ENCODE measurements around the gene ZNF664. TPM values are rescaled to one million over a fixed set of nuclear protein-coding genes. Genes with fewer than 3 reads are reported as not detected.
"Not testable (repeated sequence)": the region's sequence is repeated elsewhere in the genome, so short reads cannot be mapped to it uniquely, and the experiment has no call there.

ZNF664 gene
- total RNA-seq, 1 donor, result 95.2 TPM

- H3K79me2 ChIP-seq (ENCODE audit: insufficient read depth, low read length), result peaks cover 37% of the 10 kb centered on the region
- no peaks in the 10 kb centered on the region for H3K27me3 ChIP-seq (ENCODE audit: insufficient read depth, low read length)
- no peak overlapping the region for H3K4me3 ChIP-seq (ENCODE audit: insufficient read depth, low read length)
- no peak overlapping the region for H2AFZ ChIP-seq (ENCODE audit: low read length)
- peaks cover 22% of the 10 kb centered on the region for H3K4me1 ChIP-seq (ENCODE audit: insufficient read depth, low read length)
- peaks cover 43% of the 10 kb centered on the region for H4K20me1 ChIP-seq (ENCODE audit: insufficient read depth, low read length)
- peaks cover 34% of the 10 kb centered on the region for H3K36me3 ChIP-seq (ENCODE audit: insufficient read depth, low read length)
- no peak for DNase-seq (ENCODE audit: insufficient read length, low spot score, missing footprints)
- no peak overlapping the region for H3K27ac ChIP-seq (ENCODE audit: low read depth, low read length)
- no peak for TF ChIP-seq CTCF (IDR thresholded peaks at IDR 0.05; ENCODE audit: extremely low read depth, low read depth, low read length)
- H3K9me3 ChIP-seq (ENCODE audit: low read depth, low read length), result peaks cover 7% of the 10 kb centered on the region
- no peak overlapping the region for H3K4me2 ChIP-seq (ENCODE audit: insufficient read depth, low read length)
Observed at GRCh38 chr12:123945287-123946151, 27.5 kb upstream of the ZNF664 start.

- Histone ChIP-seq H3K27me3 (ENCODE audit: insufficient read depth, low read length) (no peaks in the 10 kb centered on the region), H3K4me3 (ENCODE audit: insufficient read depth, low read length) (no peak overlapping the region), H3K79me2 (ENCODE audit: insufficient read depth, low read length) (peaks cover 43% of the 10 kb centered on the region), H3K4me1 (ENCODE audit: insufficient read depth, low read length) (peaks cover 27% of the 10 kb centered on the region), H3K4me2 (ENCODE audit: insufficient read depth, low read length) (no peak overlapping the region), H3K36me3 (ENCODE audit: insufficient read depth, low read length) (peaks cover 30% of the 10 kb centered on the region), H2AFZ (ENCODE audit: low read length) (no peak overlapping the region), H4K20me1 (ENCODE audit: insufficient read depth, low read length) (peaks cover 49% of the 10 kb centered on the region), H3K27ac (ENCODE audit: low read depth, low read length) (no peak overlapping the region), H3K9me3 (ENCODE audit: low read depth, low read length) (peaks cover 7% of the 10 kb centered on the region)
- no peak for DNase-seq (ENCODE audit: insufficient read length, low spot score, missing footprints)
- no peak for TF ChIP-seq CTCF (IDR thresholded peaks at IDR 0.05; ENCODE audit: extremely low read depth, low read depth, low read length)
Observed at GRCh38 chr12:123946152-123946515, 26.9 kb upstream of the ZNF664 start.

- not testable (repeated sequence) for H3K4me2 ChIP-seq (ENCODE audit: insufficient read depth, low read length); H3K9me3 ChIP-seq (ENCODE audit: low read depth, low read length); H2AFZ ChIP-seq (ENCODE audit: low read length); H3K27ac ChIP-seq (ENCODE audit: low read depth, low read length); H3K27me3 ChIP-seq (ENCODE audit: insufficient read depth, low read length); H3K4me3 ChIP-seq (ENCODE audit: insufficient read depth, low read length); DNase-seq (ENCODE audit: insufficient read length, low spot score, missing footprints)
- H3K79me2 ChIP-seq (ENCODE audit: insufficient read depth, low read length), result peaks cover 49% of the 10 kb centered on the region
- peaks cover 27% of the 10 kb centered on the region for H3K4me1 ChIP-seq (ENCODE audit: insufficient read depth, low read length)
- H4K20me1 ChIP-seq (ENCODE audit: insufficient read depth, low read length), result peaks cover 54% of the 10 kb centered on the region
- H3K36me3 ChIP-seq (ENCODE audit: insufficient read depth, low read length), result peaks cover 23% of the 10 kb centered on the region
Observed at GRCh38 chr12:123946516-123947505, 26.2 kb upstream of the ZNF664 start.

GRCh38 chr12:123947531-123947930 lies 25.5 kb upstream of the ZNF664 start:
- H3K9me3 ChIP-seq (ENCODE audit: low read depth, low read length); H3K4me3 ChIP-seq (ENCODE audit: insufficient read depth, low read length); H3K27ac ChIP-seq (ENCODE audit: low read depth, low read length); H3K27me3 ChIP-seq (ENCODE audit: insufficient read depth, low read length); DNase-seq (ENCODE audit: insufficient read length, low spot score, missing footprints); H3K4me2 ChIP-seq (ENCODE audit: insufficient read depth, low read length); H2AFZ ChIP-seq (ENCODE audit: low read length): not testable (repeated sequence)
- H3K79me2 ChIP-seq (ENCODE audit: insufficient read depth, low read length), result peaks cover 49% of the 10 kb centered on the region
- H4K20me1 ChIP-seq (ENCODE audit: insufficient read depth, low read length), result peaks cover 55% of the 10 kb centered on the region
- H3K4me1 ChIP-seq (ENCODE audit: insufficient read depth, low read length), result peaks cover 31% of the 10 kb centered on the region
- peaks cover 22% of the 10 kb centered on the region for H3K36me3 ChIP-seq (ENCODE audit: insufficient read depth, low read length)
